Measurements from ENCODE around the gene FBXO42.

The FBXO42 gene

GRCh38 chr1:16213013-16213412 is 139.3 kb downstream of the FBXO42 start:
- no peak for DNase-seq (ENCODE audit: low spot score)
- no peak for TF ChIP-seq CTCF (IDR thresholded peaks at IDR 0.05; ENCODE audit: extremely low read depth, insufficient read depth, missing control alignments)
- in situ Hi-C loops (cut with MboI; ENCODE audit: low pct_unique_long_range_greater_than_20kb, low sequenced_read_pairs, unreplicated experiment): no loop called here

- no peak for DNase-seq (ENCODE audit: low spot score)
- in situ Hi-C loops (cut with MboI; ENCODE audit: low pct_unique_long_range_greater_than_20kb, low sequenced_read_pairs, unreplicated experiment): no loop called here
- TF ChIP-seq CTCF (IDR thresholded peaks at IDR 0.05; ENCODE audit: extremely low read depth, insufficient read depth, missing control alignments): no peak
Observed at GRCh38 chr1:16212251-16212961, 139.9 kb downstream of the FBXO42 start, which contains the start of gene ARHGEF19. TSS of gene ARHGEF19 (minus strand) at chr1:16212652. CDS start at chr1:16209054, 3,598 bp downstream.

- in situ Hi-C loops (cut with MboI; ENCODE audit: low pct_unique_long_range_greater_than_20kb, low sequenced_read_pairs, unreplicated experiment): no loop called here
- no peak for DNase-seq (ENCODE audit: low spot score)
- no peak for TF ChIP-seq CTCF (IDR thresholded peaks at IDR 0.05; ENCODE audit: extremely low read depth, insufficient read depth, missing control alignments)
Observed at GRCh38 chr1:16211824-16212223, 140.5 kb downstream of the FBXO42 start.

GRCh38 chr1:16210581-16210980 is 141.7 kb downstream of the FBXO42 start:
- in situ Hi-C loops (cut with MboI; ENCODE audit: low pct_unique_long_range_greater_than_20kb, low sequenced_read_pairs, unreplicated experiment): no loop called here
- DNase-seq (ENCODE audit: low spot score): no peak
- TF ChIP-seq CTCF (IDR thresholded peaks at IDR 0.05; ENCODE audit: extremely low read depth, insufficient read depth, missing control alignments): no peak

- no peak for TF ChIP-seq CTCF (IDR thresholded peaks at IDR 0.05; ENCODE audit: extremely low read depth, insufficient read depth, missing control alignments)
- in situ Hi-C loops (cut with MboI; ENCODE audit: low pct_unique_long_range_greater_than_20kb, low sequenced_read_pairs, unreplicated experiment): no loop called here
- DNase-seq (ENCODE audit: low spot score): no peak
Observed at GRCh38 chr1:16209847-16210407, 142.4 kb downstream of the FBXO42 start.

GRCh38 chr1:16209132-16209846 is 143.0 kb downstream of the FBXO42 start:
- in situ Hi-C loops (cut with MboI; ENCODE audit: low pct_unique_long_range_greater_than_20kb, low sequenced_read_pairs, unreplicated experiment): no loop called here
- no peak for TF ChIP-seq CTCF (IDR thresholded peaks at IDR 0.05; ENCODE audit: extremely low read depth, insufficient read depth, missing control alignments)
- no peak for DNase-seq (ENCODE audit: low spot score)
